Small intestine (tissue), 7 donors: ENCODE data around the gene CENPC. TPM values are rescaled to one million over a fixed set of nuclear protein-coding genes. Genes with fewer than 3 reads are reported as not detected.
A peak's percentile ranks its signal among the peaks of the same experiment; 100 is the strongest.
"Not testable (repeated sequence)": the region's sequence is repeated elsewhere in the genome, so short reads cannot be mapped to it uniquely, and the experiment has no call there.

Source experiments
- DNase-seq, 2 donors: peaks; one replicate each; pipeline versions ENCODE4 v3.0.0 to v3.0.0-alpha.2; 2013
- FAIRE-seq: peaks from 2 replicates; lab custom pipeline; 2012; peaks lifted over from hg19 to GRCh38; lab: Jason Lieb, UNC
- H3K27ac ChIP-seq, 3 donors: one replicate each; pipeline ENCODE4 v1.5.1; 2013; ENCODE audit warnings: low read length in 2 of 3, mild to moderate bottlenecking in 2 of 3, control low read depth in 1 of 3, inconsistent platforms in 1 of 3, low read depth in 1 of 3, moderate library complexity in 1 of 3
- H3K27me3 ChIP-seq, 3 donors: one replicate each; pipeline ENCODE4 v1.6.1; 2013; ENCODE audit warnings: low read length in 3 of 3, inconsistent platforms in 1 of 3; ENCODE audit not compliant: control insufficient read depth in 3 of 3, insufficient read depth in 3 of 3
- H3K36me3 ChIP-seq, 3 donors: one replicate each; pipeline ENCODE4 v1.6.1; 2013; ENCODE audit warnings: low read length in 3 of 3, inconsistent platforms in 1 of 3, low read depth in 1 of 3, mild to moderate bottlenecking in 1 of 3, moderate library complexity in 1 of 3; ENCODE audit not compliant: control insufficient read depth in 3 of 3, insufficient read depth in 2 of 3
- H3K4me1 ChIP-seq, 3 donors: one replicate each; pipeline ENCODE4 v1.6.1; 2013; ENCODE audit warnings: low read length in 2 of 3, inconsistent platforms in 1 of 3, low read depth in 1 of 3, mild to moderate bottlenecking in 1 of 3, moderate library complexity in 1 of 3; ENCODE audit not compliant: control insufficient read depth in 3 of 3, insufficient read depth in 2 of 3
- H3K4me3 ChIP-seq, 3 donors: one replicate each; pipeline ENCODE4 v1.5.1; 2013; ENCODE audit warnings: low read length in 3 of 3, control low read depth in 1 of 3, inconsistent platforms in 1 of 3, low read depth in 1 of 3, mild to moderate bottlenecking in 1 of 3, moderate library complexity in 1 of 3
- H3K9me3 ChIP-seq, 2 donors: one replicate each; pipeline ENCODE4 v1.6.1; 2013; ENCODE audit warnings: low read depth in 1 of 2, low read length in 1 of 2; ENCODE audit not compliant: control insufficient read depth in 2 of 2, insufficient read depth in 1 of 2
- WGBS, 3 donors: extraction: QIAGEN DNeasy Blood & Tissue Kit; methylation state at CpG; one replicate each; pipeline ENCODE4 v1.1.7; 2013; 5-methylcytosine and 5-hydroxymethylcytosine counted together
- polyA plus RNA-seq, 4 donors: library from polyadenylated mRNA; stranded (reverse) in 3 of 4; unstranded in 1 of 4; fragments of 200-250 nt in 3 of 4; fragments of 120-200 nt in 1 of 4; gene quantifications; one replicate each; pipeline versions ENCODE4 v1.2.1 to v1.2.3, GENCODE V29; 2013
- donor health status: healthy with polysubstance abuse.
- donor health status: control.
- donor health status: control.
- donor health status: Bipolar disorder and iron deficiency.
- donor health status: healthy.

CENPC gene
- polyA plus RNA-seq, 4 donors = 4.0 to 20.8 (median 5.0) TPM

GRCh38 chr4:67456577-67457196 is 88.6 kb downstream of the CENPC start:
- no peak for FAIRE-seq

GRCh38 chr4:67452846-67453205 is 92.5 kb downstream of the CENPC start:
- Histone ChIP-seq H3K4me1 (peaks cover 0 to 16% (median 0%) of the 10 kb centered on the region in 3 donors), H3K27ac (peak overlapping the region in 1 of 3 donors; percentile 40)
- not testable (repeated sequence) for H3K9me3 ChIP-seq, H3K36me3 ChIP-seq, H3K4me3 ChIP-seq, FAIRE-seq, H3K27me3 ChIP-seq
- 14 to 73% (median 40%) methylated on average over 2 of the region's 2 CpGs for WGBS, 3 donors
- peak; percentile 35 to 60 for DNase-seq

More at GRCh38 chr4:67456577-67457196, 88.6 kb downstream of the CENPC start:
- Histone ChIP-seq H3K4me3 (no peak overlapping the region), H3K9me3 (peaks cover 0 to 5% of the 10 kb centered on the region in 2 donors), H3K27ac (no peak overlapping the region), H3K27me3 (no peaks in the 10 kb centered on the region), H3K36me3 (peaks cover 0 to 6% (median 4%) of the 10 kb centered on the region in 3 donors), H3K4me1 (peaks cover 0 to 16% (median 0%) of the 10 kb centered on the region in 3 donors)
- DNase-seq = peak in 1 of 2 donors; percentile 48
- WGBS, 3 donors = 33 to 60% (median 47%) methylated on average over 5 of the region's 5 CpGs

GRCh38 chr4:67452100-67452845 is 93.0 kb downstream of the CENPC start:
- DNase-seq = peak in 1 of 2 donors; percentile 5
- H3K27ac ChIP-seq = peak overlapping the region in 1 of 3 donors; percentile 40
- 80 to 85% (median 83%) methylated on average over 4 of the region's 4 CpGs for WGBS, 3 donors
- no peak overlapping the region for H3K4me3 ChIP-seq
- H3K27me3 ChIP-seq = no peaks in the 10 kb centered on the region
- H3K9me3 ChIP-seq = no peaks in the 10 kb centered on the region
- FAIRE-seq = no peak
- H3K36me3 ChIP-seq = no peaks in the 10 kb centered on the region
- H3K4me1 ChIP-seq = peaks cover 0 to 16% (median 0%) of the 10 kb centered on the region in 3 donors

GRCh38 chr4:67451464-67451863 is 93.8 kb downstream of the CENPC start:
- H3K9me3 ChIP-seq = no peaks in the 10 kb centered on the region
- DNase-seq = no peak
- no peak for FAIRE-seq
- whole genome bisulfite sequencing, 3 donors = 92 to 93% (median 92%) methylated on average over 6 of the region's 6 CpGs
- no peaks in the 10 kb centered on the region for H3K36me3 ChIP-seq
- H3K27me3 ChIP-seq = no peaks in the 10 kb centered on the region
- H3K4me1 ChIP-seq = peaks cover 0 to 16% (median 0%) of the 10 kb centered on the region in 3 donors
- H3K27ac ChIP-seq = no peak overlapping the region
- H3K4me3 ChIP-seq = no peak overlapping the region

- Histone ChIP-seq H3K4me1 (peaks cover 0 to 15% (median 0%) of the 10 kb centered on the region in 3 donors), H3K36me3 (no peaks in the 10 kb centered on the region), H3K9me3 (no peaks in the 10 kb centered on the region), H3K27me3 (no peaks in the 10 kb centered on the region), H3K27ac (no peak overlapping the region), H3K4me3 (no peak overlapping the region)
- FAIRE-seq (no peak), DNase-seq (no peak)
These were observed 96.7 kb downstream of the CENPC start for GRCh38 chr4:67448621-67449020.

- Histone ChIP-seq H3K9me3 (no peaks in the 10 kb centered on the region), H3K4me3 (no peak overlapping the region), H3K27me3 (no peaks in the 10 kb centered on the region), H3K36me3 (peaks cover 0 to 2% (median 0%) of the 10 kb centered on the region in 3 donors), H3K27ac (no peak overlapping the region), H3K4me1 (peaks cover 0 to 9% (median 0%) of the 10 kb centered on the region in 3 donors)
- no peak for DNase-seq
- 98 to 100% (median 100%) methylated on average over 1 of the region's 1 CpG for whole genome bisulfite sequencing, 3 donors
- FAIRE-seq = no peak
These were observed 97.4 kb downstream of the CENPC start for GRCh38 chr4:67447873-67448272.

- H3K9me3 ChIP-seq = no peaks in the 10 kb centered on the region
- FAIRE-seq = no peak
- WGBS, 3 donors = 35 to 61% (median 55%) methylated on average over 1 of the region's 1 CpG
- DNase-seq = no peak
- H3K4me1 ChIP-seq = no peaks in the 10 kb centered on the region
- H3K27me3 ChIP-seq = no peaks in the 10 kb centered on the region
- no peak overlapping the region for H3K4me3 ChIP-seq
- no peak overlapping the region for H3K27ac ChIP-seq
- H3K36me3 ChIP-seq = peaks cover 0 to 2% (median 0%) of the 10 kb centered on the region in 3 donors
These were observed 98.5 kb downstream of the CENPC start for GRCh38 chr4:67446811-67447210.

- not testable (repeated sequence) for H3K27me3 ChIP-seq, H3K36me3 ChIP-seq, H3K9me3 ChIP-seq, DNase-seq, H3K4me3 ChIP-seq, FAIRE-seq, H3K4me1 ChIP-seq, H3K27ac ChIP-seq
- 77 to 90% (median 89%) methylated on average over 25 of the region's 25 CpGs for WGBS, 3 donors
These were observed 99.4 kb downstream of the CENPC start for GRCh38 chr4:67445881-67446280.
